ENCODE measurements around the gene DNAH7.

The DNAH7 gene

GRCh38 chr2:196036442-196036841, 32.2 kb downstream of the DNAH7 start:
- Histone ChIP-seq H3K9me3 (ENCODE audit: control insufficient read depth, low read depth, low read length) (peaks cover 5% of the 10 kb centered on the region), H3K36me3 (ENCODE audit: control insufficient read depth, low read depth, low read length) (no peaks in the 10 kb centered on the region), H3K4me1 (ENCODE audit: control insufficient read depth, low read depth, low read length) (no peaks in the 10 kb centered on the region), H3K4me3 (ENCODE audit: low read length) (no peak overlapping the region), H3K27me3 (ENCODE audit: control insufficient read depth, insufficient read depth, low read length) (no peaks in the 10 kb centered on the region), H3K27ac (ENCODE audit: low read length) (no peak overlapping the region), H3K9ac (ENCODE audit: low read length) (no peak overlapping the region)

GRCh38 chr2:196018037-196018436, 50.6 kb downstream of the DNAH7 start:
- Histone ChIP-seq H3K9ac (ENCODE audit: low read length) (no peak overlapping the region), H3K9me3 (ENCODE audit: control insufficient read depth, low read depth, low read length) (no peaks in the 10 kb centered on the region), H3K27ac (ENCODE audit: low read length) (no peak overlapping the region), H3K4me1 (ENCODE audit: control insufficient read depth, low read depth, low read length) (no peaks in the 10 kb centered on the region), H3K27me3 (ENCODE audit: control insufficient read depth, insufficient read depth, low read length) (no peaks in the 10 kb centered on the region), H3K4me3 (ENCODE audit: low read length) (no peak overlapping the region), H3K36me3 (ENCODE audit: control insufficient read depth, low read depth, low read length) (no peaks in the 10 kb centered on the region)

- no peaks in the 10 kb centered on the region for H3K36me3 ChIP-seq (ENCODE audit: control insufficient read depth, low read depth, low read length)
- H3K9me3 ChIP-seq (ENCODE audit: control insufficient read depth, low read depth, low read length), result no peaks in the 10 kb centered on the region
- H3K4me3 ChIP-seq (ENCODE audit: low read length), result no peak overlapping the region
- H3K9ac ChIP-seq (ENCODE audit: low read length), result no peak overlapping the region
- H3K27ac ChIP-seq (ENCODE audit: low read length), result no peak overlapping the region
- H3K4me1 ChIP-seq (ENCODE audit: control insufficient read depth, low read depth, low read length), result no peaks in the 10 kb centered on the region
- H3K27me3 ChIP-seq (ENCODE audit: control insufficient read depth, insufficient read depth, low read length), result no peaks in the 10 kb centered on the region
Measured at GRCh38 chr2:196012314-196012713, 56.3 kb downstream of the DNAH7 start.

GRCh38 chr2:196000551-196000950, 68.1 kb downstream of the DNAH7 start:
- no peak overlapping the region for H3K27ac ChIP-seq (ENCODE audit: low read length)
- H3K9ac ChIP-seq (ENCODE audit: low read length), result no peak overlapping the region
- no peaks in the 10 kb centered on the region for H3K27me3 ChIP-seq (ENCODE audit: control insufficient read depth, insufficient read depth, low read length)
- no peaks in the 10 kb centered on the region for H3K9me3 ChIP-seq (ENCODE audit: control insufficient read depth, low read depth, low read length)
- H3K4me1 ChIP-seq (ENCODE audit: control insufficient read depth, low read depth, low read length), result no peaks in the 10 kb centered on the region
- no peak overlapping the region for H3K4me3 ChIP-seq (ENCODE audit: low read length)
- H3K36me3 ChIP-seq (ENCODE audit: control insufficient read depth, low read depth, low read length), result no peaks in the 10 kb centered on the region

- no peaks in the 10 kb centered on the region for H3K4me1 ChIP-seq (ENCODE audit: control insufficient read depth, low read depth, low read length)
- no peaks in the 10 kb centered on the region for H3K36me3 ChIP-seq (ENCODE audit: control insufficient read depth, low read depth, low read length)
- no peaks in the 10 kb centered on the region for H3K9me3 ChIP-seq (ENCODE audit: control insufficient read depth, low read depth, low read length)
- H3K9ac ChIP-seq (ENCODE audit: low read length), result no peak overlapping the region
- no peak overlapping the region for H3K4me3 ChIP-seq (ENCODE audit: low read length)
- H3K27me3 ChIP-seq (ENCODE audit: control insufficient read depth, insufficient read depth, low read length), result no peaks in the 10 kb centered on the region
- H3K27ac ChIP-seq (ENCODE audit: low read length), result no peak overlapping the region
Measured at GRCh38 chr2:195998070-195998469, 70.6 kb downstream of the DNAH7 start.

- Histone ChIP-seq H3K27me3 (ENCODE audit: control insufficient read depth, insufficient read depth, low read length) (no peaks in the 10 kb centered on the region), H3K9me3 (ENCODE audit: control insufficient read depth, low read depth, low read length) (no peaks in the 10 kb centered on the region), H3K9ac (ENCODE audit: low read length) (no peak overlapping the region), H3K4me3 (ENCODE audit: low read length) (no peak overlapping the region), H3K36me3 (ENCODE audit: control insufficient read depth, low read depth, low read length) (no peaks in the 10 kb centered on the region), H3K4me1 (ENCODE audit: control insufficient read depth, low read depth, low read length) (no peaks in the 10 kb centered on the region), H3K27ac (ENCODE audit: low read length) (no peak overlapping the region)
Measured at GRCh38 chr2:195995499-195995898, 73.1 kb downstream of the DNAH7 start.

GRCh38 chr2:195993623-195994022, 75.0 kb downstream of the DNAH7 start:
- Histone ChIP-seq H3K36me3 (ENCODE audit: control insufficient read depth, low read depth, low read length) (no peaks in the 10 kb centered on the region), H3K9ac (ENCODE audit: low read length) (no peak overlapping the region), H3K4me3 (ENCODE audit: low read length) (no peak overlapping the region), H3K27ac (ENCODE audit: low read length) (no peak overlapping the region), H3K4me1 (ENCODE audit: control insufficient read depth, low read depth, low read length) (no peaks in the 10 kb centered on the region), H3K9me3 (ENCODE audit: control insufficient read depth, low read depth, low read length) (no peaks in the 10 kb centered on the region), H3K27me3 (ENCODE audit: control insufficient read depth, insufficient read depth, low read length) (no peaks in the 10 kb centered on the region)

GRCh38 chr2:195985741-195986140, 82.9 kb downstream of the DNAH7 start:
- Histone ChIP-seq H3K27ac (ENCODE audit: low read length) (no peak overlapping the region), H3K9ac (ENCODE audit: low read length) (no peak overlapping the region), H3K9me3 (ENCODE audit: control insufficient read depth, low read depth, low read length) (no peaks in the 10 kb centered on the region), H3K4me1 (ENCODE audit: control insufficient read depth, low read depth, low read length) (no peaks in the 10 kb centered on the region), H3K4me3 (ENCODE audit: low read length) (no peak overlapping the region), H3K27me3 (ENCODE audit: control insufficient read depth, insufficient read depth, low read length) (no peaks in the 10 kb centered on the region), H3K36me3 (ENCODE audit: control insufficient read depth, low read depth, low read length) (no peaks in the 10 kb centered on the region)

GRCh38 chr2:195984923-195985726, 83.5 kb downstream of the DNAH7 start:
- no peak overlapping the region for H3K9ac ChIP-seq (ENCODE audit: low read length)
- no peaks in the 10 kb centered on the region for H3K4me1 ChIP-seq (ENCODE audit: control insufficient read depth, low read depth, low read length)
- no peak overlapping the region for H3K4me3 ChIP-seq (ENCODE audit: low read length)
- H3K9me3 ChIP-seq (ENCODE audit: control insufficient read depth, low read depth, low read length), result no peaks in the 10 kb centered on the region
- no peak overlapping the region for H3K27ac ChIP-seq (ENCODE audit: low read length)
- H3K36me3 ChIP-seq (ENCODE audit: control insufficient read depth, low read depth, low read length), result no peaks in the 10 kb centered on the region
- no peaks in the 10 kb centered on the region for H3K27me3 ChIP-seq (ENCODE audit: control insufficient read depth, insufficient read depth, low read length)

- no peak overlapping the region for H3K4me3 ChIP-seq (ENCODE audit: low read length)
- H3K9me3 ChIP-seq (ENCODE audit: control insufficient read depth, low read depth, low read length), result no peaks in the 10 kb centered on the region
- H3K36me3 ChIP-seq (ENCODE audit: control insufficient read depth, low read depth, low read length), result no peaks in the 10 kb centered on the region
- no peaks in the 10 kb centered on the region for H3K4me1 ChIP-seq (ENCODE audit: control insufficient read depth, low read depth, low read length)
- H3K27me3 ChIP-seq (ENCODE audit: control insufficient read depth, insufficient read depth, low read length), result no peaks in the 10 kb centered on the region
- no peak overlapping the region for H3K27ac ChIP-seq (ENCODE audit: low read length)
- no peak overlapping the region for H3K9ac ChIP-seq (ENCODE audit: low read length)
Measured at GRCh38 chr2:195967336-195967735, 101.3 kb downstream of the DNAH7 start.

- no peak overlapping the region for H3K4me3 ChIP-seq (ENCODE audit: low read length)
- H3K36me3 ChIP-seq (ENCODE audit: control insufficient read depth, low read depth, low read length), result no peaks in the 10 kb centered on the region
- H3K9ac ChIP-seq (ENCODE audit: low read length), result no peak overlapping the region
- H3K27me3 ChIP-seq (ENCODE audit: control insufficient read depth, insufficient read depth, low read length), result no peaks in the 10 kb centered on the region
- H3K27ac ChIP-seq (ENCODE audit: low read length), result no peak overlapping the region
- no peaks in the 10 kb centered on the region for H3K4me1 ChIP-seq (ENCODE audit: control insufficient read depth, low read depth, low read length)
- H3K9me3 ChIP-seq (ENCODE audit: control insufficient read depth, low read depth, low read length), result no peaks in the 10 kb centered on the region
Measured at GRCh38 chr2:195961873-195962272, 106.8 kb downstream of the DNAH7 start.

- H3K27me3 ChIP-seq (ENCODE audit: control insufficient read depth, insufficient read depth, low read length), result no peaks in the 10 kb centered on the region
- H3K4me1 ChIP-seq (ENCODE audit: control insufficient read depth, low read depth, low read length), result no peaks in the 10 kb centered on the region
Measured at GRCh38 chr2:195959341-195959740, 109.3 kb downstream of the DNAH7 start.

More at GRCh38 chr2:195959341-195959740, 109.3 kb downstream of the DNAH7 start:
- Histone ChIP-seq H3K4me3 (ENCODE audit: low read length) (no peak overlapping the region), H3K9ac (ENCODE audit: low read length) (no peak overlapping the region), H3K36me3 (ENCODE audit: control insufficient read depth, low read depth, low read length) (no peaks in the 10 kb centered on the region), H3K27ac (ENCODE audit: low read length) (no peak overlapping the region), H3K9me3 (ENCODE audit: control insufficient read depth, low read depth, low read length) (no peaks in the 10 kb centered on the region)
